ENCODE data around the gene PGRMC1.

GRCh38 chrX:119237562-119237942, 1.5 kb downstream of the PGRMC1 start:
- TF ChIP-seq EZH2phosphoT487 (IDR thresholded peaks at IDR 0.05; ENCODE audit: borderline replicate concordance, low read length) (no peak), CTCF (conservative IDR thresholded peaks at IDR 0.05; ENCODE audit: low read depth, low read length) (no peak), EZH2 (IDR thresholded peaks at IDR 0.05; ENCODE audit: low read length, unreplicated experiment) (no peak)

Data from PC-3 (cell line).